Measurements from ENCODE around the gene USP31. TPM values are rescaled to one million over a fixed set of nuclear protein-coding genes. Genes with fewer than 3 reads are reported as not detected.

USP31 gene
- total RNA-seq, 2 experiments from 2014 or later: 4.5 to 4.9 TPM

- Mint-ChIP-seq H3K4me3 (no peak overlapping the region), H3K36me3 (ENCODE audit: low read depth) (no peaks in the 10 kb centered on the region), H3K27ac (no peak overlapping the region), H3K27me3 (no peaks in the 10 kb centered on the region), H3K4me1 (ENCODE audit: low read depth) (peaks cover 18% of the 10 kb centered on the region), H3K9me3 (no peaks in the 10 kb centered on the region)
- intact Hi-C loops (cut with micrococcal nuclease): no loop called here
- no peak for DNase-seq
- CTCF ChIA-PET: no interaction called here
- TF ChIP-seq CTCF (IDR thresholded peaks at IDR 0.05): no peak
- ATAC-seq: no peak
- POLR2A ChIA-PET: no interaction called here
Measured at GRCh38 chr16:23119570-23119969, 29.7 kb downstream of the USP31 start.

GRCh38 chr16:23114131-23114904 is 34.9 kb downstream of the USP31 start:
- H3K27me3 Mint-ChIP-seq: no peaks in the 10 kb centered on the region
- TF ChIP-seq CTCF (IDR thresholded peaks at IDR 0.05): no peak
- H3K36me3 Mint-ChIP-seq (ENCODE audit: low read depth): no peaks in the 10 kb centered on the region
- H3K4me3 Mint-ChIP-seq: no peak overlapping the region
- ChIA-PET CTCF (no interaction called here), POLR2A (no interaction called here)
- no peak overlapping the region for H3K27ac Mint-ChIP-seq
- no peak for DNase-seq
- H3K9me3 Mint-ChIP-seq: no peaks in the 10 kb centered on the region
- no peaks in the 10 kb centered on the region for H3K4me1 Mint-ChIP-seq (ENCODE audit: low read depth)
- intact Hi-C loops (cut with micrococcal nuclease): no loop called here
- no peak for ATAC-seq

GRCh38 chr16:23113185-23113584 is 36.1 kb downstream of the USP31 start:
- Mint-ChIP-seq H3K4me1 (ENCODE audit: low read depth) (no peaks in the 10 kb centered on the region), H3K27me3 (no peaks in the 10 kb centered on the region), H3K27ac (no peak overlapping the region), H3K9me3 (no peaks in the 10 kb centered on the region), H3K4me3 (no peak overlapping the region), H3K36me3 (ENCODE audit: low read depth) (no peaks in the 10 kb centered on the region)
- ChIA-PET POLR2A (no interaction called here), CTCF (no interaction called here)
- DNase-seq (no peak), ATAC-seq (no peak)
- no peak for TF ChIP-seq CTCF (IDR thresholded peaks at IDR 0.05)
- intact Hi-C loops (cut with micrococcal nuclease): no loop called here

- ChIA-PET POLR2A (no interaction called here), CTCF (no interaction called here)
- intact Hi-C loops (cut with micrococcal nuclease): no loop called here
- ATAC-seq: no peak
- H3K9me3 Mint-ChIP-seq: no peaks in the 10 kb centered on the region
- no peak for DNase-seq
- no peak overlapping the region for H3K27ac Mint-ChIP-seq
- H3K27me3 Mint-ChIP-seq: no peaks in the 10 kb centered on the region
- TF ChIP-seq CTCF (IDR thresholded peaks at IDR 0.05): no peak
- no peak overlapping the region for H3K4me3 Mint-ChIP-seq
- H3K4me1 Mint-ChIP-seq (ENCODE audit: low read depth): no peaks in the 10 kb centered on the region
- peaks cover 14% of the 10 kb centered on the region for H3K36me3 Mint-ChIP-seq (ENCODE audit: low read depth)
Measured at GRCh38 chr16:23110257-23110899, 38.9 kb downstream of the USP31 start.

- TF ChIP-seq CTCF (IDR thresholded peaks at IDR 0.05): no peak
- Mint-ChIP-seq H3K9me3 (no peaks in the 10 kb centered on the region), H3K4me1 (ENCODE audit: low read depth) (no peaks in the 10 kb centered on the region), H3K4me3 (no peak overlapping the region), H3K27me3 (no peaks in the 10 kb centered on the region), H3K27ac (no peak overlapping the region), H3K36me3 (ENCODE audit: low read depth) (peaks cover 19% of the 10 kb centered on the region)
- intact Hi-C loops (cut with micrococcal nuclease): no loop called here
- DNase-seq: no peak
- POLR2A ChIA-PET: no interaction called here
- no peak for ATAC-seq
- CTCF ChIA-PET: no interaction called here
Measured at GRCh38 chr16:23107936-23108335, 41.3 kb downstream of the USP31 start.
